ENCODE data around the gene NFIX.

Gene NFIX

DNA sequence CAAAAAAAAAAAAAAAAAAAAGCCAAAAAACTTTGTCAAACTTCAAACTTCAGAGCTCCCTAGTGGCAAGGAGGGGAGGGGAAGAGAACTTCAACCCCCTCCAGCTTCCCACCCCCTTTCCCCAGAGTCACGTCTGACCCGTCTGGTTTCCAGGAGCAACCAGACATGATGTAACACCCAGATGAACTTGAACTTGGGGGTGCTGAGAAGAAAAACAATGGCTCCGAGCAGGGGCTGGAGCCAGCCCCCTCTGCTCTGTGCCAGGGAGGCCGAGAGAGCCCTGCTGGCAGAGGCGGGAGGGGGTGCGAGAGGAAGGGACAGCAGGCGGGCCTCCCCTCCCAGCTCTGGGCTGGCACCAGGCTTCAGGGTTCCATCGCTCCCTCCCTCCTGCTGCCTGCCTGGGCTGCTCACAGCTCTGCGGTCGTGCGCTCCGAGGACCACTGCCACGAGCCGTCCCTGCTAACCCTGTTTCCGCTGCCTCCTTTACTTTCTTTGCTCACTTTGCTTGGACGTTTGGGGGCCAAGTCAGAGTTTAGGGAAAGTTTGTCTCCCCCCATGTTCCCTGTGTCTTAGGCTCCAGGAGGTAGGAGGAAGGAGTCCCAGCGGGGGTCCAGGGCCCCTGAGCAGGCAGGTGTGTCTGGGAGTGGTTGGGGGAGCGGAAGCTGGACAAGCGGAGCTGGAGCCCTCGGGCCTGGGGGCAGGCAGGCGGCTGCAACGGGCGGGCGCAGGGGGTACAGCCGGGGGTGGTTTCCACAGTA lies 96.3 kb downstream of the NFIX start:
- H3K4me3 ChIP-seq (IDR thresholded peaks at IDR 0.05; ENCODE audit: insufficient read depth, low read depth, low read length), result no peak overlapping the region
- no peak overlapping the region for H3K9ac ChIP-seq
- H3K36me3 ChIP-seq (ENCODE audit: insufficient read depth), result no peaks in the 10 kb centered on the region
- H3K27me3 ChIP-seq (ENCODE audit: insufficient read depth, low read depth), result peaks cover 25% of the 10 kb centered on the region
- no peaks in the 10 kb centered on the region for H4K20me1 ChIP-seq (ENCODE audit: insufficient read depth)
- no peak overlapping the region for H3K27ac ChIP-seq
- peaks cover 23% of the 10 kb centered on the region for H3K4me1 ChIP-seq (ENCODE audit: low read depth, poor library complexity, severe bottlenecking)
- no peak overlapping the region for H2AFZ ChIP-seq (ENCODE audit: low read depth)
- no peak overlapping the region for H3K4me2 ChIP-seq
- TF ChIP-seq, protein P1, sequence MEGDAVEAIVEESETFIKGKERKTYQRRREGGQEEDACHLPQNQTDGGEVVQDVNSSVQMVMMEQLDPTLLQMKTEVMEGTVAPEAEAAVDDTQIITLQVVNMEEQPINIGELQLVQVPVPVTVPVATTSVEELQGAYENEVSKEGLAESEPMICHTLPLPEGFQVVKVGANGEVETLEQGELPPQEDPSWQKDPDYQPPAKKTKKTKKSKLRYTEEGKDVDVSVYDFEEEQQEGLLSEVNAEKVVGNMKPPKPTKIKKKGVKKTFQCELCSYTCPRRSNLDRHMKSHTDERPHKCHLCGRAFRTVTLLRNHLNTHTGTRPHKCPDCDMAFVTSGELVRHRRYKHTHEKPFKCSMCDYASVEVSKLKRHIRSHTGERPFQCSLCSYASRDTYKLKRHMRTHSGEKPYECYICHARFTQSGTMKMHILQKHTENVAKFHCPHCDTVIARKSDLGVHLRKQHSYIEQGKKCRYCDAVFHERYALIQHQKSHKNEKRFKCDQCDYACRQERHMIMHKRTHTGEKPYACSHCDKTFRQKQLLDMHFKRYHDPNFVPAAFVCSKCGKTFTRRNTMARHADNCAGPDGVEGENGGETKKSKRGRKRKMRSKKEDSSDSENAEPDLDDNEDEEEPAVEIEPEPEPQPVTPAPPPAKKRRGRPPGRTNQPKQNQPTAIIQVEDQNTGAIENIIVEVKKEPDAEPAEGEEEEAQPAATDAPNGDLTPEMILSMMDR (conservative IDR thresholded peaks at IDR 0.05; ENCODE audit: low read depth, low read length), result no peak
- H3K79me2 ChIP-seq (ENCODE audit: insufficient read depth, low read depth), result no peaks in the 10 kb centered on the region

GRCh38 chr19:13092158-13092543 lies 96.9 kb downstream of the NFIX start:
- H3K4me1 ChIP-seq (ENCODE audit: low read depth, poor library complexity, severe bottlenecking), result peaks cover 27% of the 10 kb centered on the region
- TF ChIP-seq, protein P1 (conservative IDR thresholded peaks at IDR 0.05; ENCODE audit: low read depth, low read length), result no peak

DNA sequence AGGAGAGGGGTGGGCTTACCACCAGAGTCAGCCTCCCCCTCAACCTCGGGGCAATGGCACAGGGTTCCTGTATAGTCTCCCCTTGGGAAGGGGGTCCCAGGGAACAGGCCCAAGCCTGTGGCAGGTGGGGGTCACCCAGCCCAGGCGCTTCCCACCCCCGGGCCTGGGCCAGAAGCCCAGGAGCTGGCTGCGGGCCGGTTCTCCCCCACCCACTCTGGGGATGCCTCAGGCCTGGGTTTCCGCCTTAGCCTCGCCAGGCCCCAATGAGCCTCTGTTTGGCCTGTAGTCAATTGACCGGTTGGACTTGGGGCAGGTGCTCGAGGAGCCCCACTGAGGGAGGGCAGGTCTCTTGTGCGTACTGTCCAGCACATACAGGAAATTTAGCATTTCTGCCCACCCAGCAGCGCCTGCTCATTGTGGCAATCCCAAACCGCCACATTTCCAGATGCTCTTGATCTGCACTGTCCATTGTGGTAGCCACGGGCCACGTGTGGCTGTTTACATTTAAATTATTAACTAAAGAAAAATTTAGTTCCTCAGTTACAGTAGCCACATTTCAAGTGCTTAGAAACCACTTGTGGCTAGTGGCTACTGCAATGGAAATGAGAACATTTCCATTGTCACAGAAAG lies 97.4 kb downstream of the NFIX start:
- Histone ChIP-seq H3K79me2 (ENCODE audit: insufficient read depth, low read depth) (no peaks in the 10 kb centered on the region), H4K20me1 (ENCODE audit: insufficient read depth) (no peaks in the 10 kb centered on the region), H3K9ac (no peak overlapping the region), H3K4me1 (ENCODE audit: low read depth, poor library complexity, severe bottlenecking) (peaks cover 29% of the 10 kb centered on the region), H3K4me3 (IDR thresholded peaks at IDR 0.05; ENCODE audit: insufficient read depth, low read depth, low read length) (no peak overlapping the region), H3K27ac (no peak overlapping the region), H3K27me3 (ENCODE audit: insufficient read depth, low read depth) (peaks cover 34% of the 10 kb centered on the region), H2AFZ (ENCODE audit: low read depth) (no peak overlapping the region), H3K36me3 (ENCODE audit: insufficient read depth) (no peaks in the 10 kb centered on the region), H3K4me2 (no peak overlapping the region)
- TF ChIP-seq, protein P1 (conservative IDR thresholded peaks at IDR 0.05; ENCODE audit: low read depth, low read length), result no peak

More at GRCh38 chr19:13092158-13092543, 96.9 kb downstream of the NFIX start:
- no peak overlapping the region for H2AFZ ChIP-seq (ENCODE audit: low read depth)
- no peak overlapping the region for H3K27ac ChIP-seq
- H3K9ac ChIP-seq, result no peak overlapping the region
- H3K79me2 ChIP-seq (ENCODE audit: insufficient read depth, low read depth), result no peaks in the 10 kb centered on the region
- no peak overlapping the region for H3K4me3 ChIP-seq (IDR thresholded peaks at IDR 0.05; ENCODE audit: insufficient read depth, low read depth, low read length)
- no peaks in the 10 kb centered on the region for H4K20me1 ChIP-seq (ENCODE audit: insufficient read depth)
- H3K4me2 ChIP-seq, result no peak overlapping the region
- H3K36me3 ChIP-seq (ENCODE audit: insufficient read depth), result no peaks in the 10 kb centered on the region
- peaks cover 31% of the 10 kb centered on the region for H3K27me3 ChIP-seq (ENCODE audit: insufficient read depth, low read depth)

DNA sequence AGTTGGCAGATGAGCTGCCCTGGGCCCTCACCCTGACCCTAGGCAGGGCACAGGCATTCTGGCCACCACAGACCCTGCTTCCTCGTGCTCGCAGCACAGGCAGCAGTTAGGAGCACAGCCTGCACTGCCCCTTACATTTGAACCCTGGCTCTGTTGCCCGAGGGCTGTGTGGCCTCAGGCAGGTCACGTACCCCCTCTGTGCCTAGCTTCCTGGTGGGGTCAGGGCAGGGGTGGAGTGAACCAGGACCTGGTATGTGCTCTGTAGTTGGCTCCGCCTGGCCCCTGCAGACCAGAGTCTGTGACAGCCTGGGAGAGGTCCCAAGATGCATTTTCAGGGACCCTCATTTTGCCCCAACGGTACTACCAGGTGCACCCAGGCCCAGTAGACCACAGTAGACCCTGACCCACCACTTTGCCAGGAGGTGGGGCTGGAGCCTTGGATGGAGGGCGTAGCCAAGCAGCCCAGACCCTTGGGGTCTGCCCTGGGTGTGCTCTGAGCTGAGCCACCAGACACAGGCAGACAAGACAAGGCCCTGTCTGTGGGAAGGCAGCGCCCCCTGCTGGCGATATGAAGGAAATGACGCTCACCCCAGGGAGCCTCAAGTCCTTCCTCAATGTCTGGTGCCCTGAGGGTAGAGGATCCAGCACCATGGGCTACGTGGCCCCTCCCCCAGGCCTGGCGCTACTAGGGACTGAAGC lies 98.3 kb downstream of the NFIX start:
- Histone ChIP-seq H2AFZ (ENCODE audit: low read depth) (no peak overlapping the region), H3K36me3 (ENCODE audit: insufficient read depth) (no peaks in the 10 kb centered on the region), H3K9ac (no peak overlapping the region), H4K20me1 (ENCODE audit: insufficient read depth) (no peaks in the 10 kb centered on the region), H3K27ac (no peak overlapping the region), H3K4me1 (ENCODE audit: low read depth, poor library complexity, severe bottlenecking) (peaks cover 29% of the 10 kb centered on the region), H3K4me2 (no peak overlapping the region; the same call in 1 of the 2 replicates), H3K27me3 (ENCODE audit: insufficient read depth, low read depth) (peaks cover 38% of the 10 kb centered on the region), H3K4me3 (IDR thresholded peaks at IDR 0.05; ENCODE audit: insufficient read depth, low read depth, low read length) (no peak overlapping the region), H3K79me2 (ENCODE audit: insufficient read depth, low read depth) (no peaks in the 10 kb centered on the region)
- TF ChIP-seq, protein P1 (conservative IDR thresholded peaks at IDR 0.05; ENCODE audit: low read depth, low read length), result peak; percentile 93
